ENCODE data around the gene SLCO1B1. TPM values are rescaled to one million over a fixed set of nuclear protein-coding genes. Genes with fewer than 3 reads are reported as not detected.
A peak's percentile ranks its signal among the peaks of the same experiment; 100 is the strongest.
"Not testable (repeated sequence)": the region's sequence is repeated elsewhere in the genome, so short reads cannot be mapped to it uniquely, and the experiment has no call there.

Gene SLCO1B1, protein sequence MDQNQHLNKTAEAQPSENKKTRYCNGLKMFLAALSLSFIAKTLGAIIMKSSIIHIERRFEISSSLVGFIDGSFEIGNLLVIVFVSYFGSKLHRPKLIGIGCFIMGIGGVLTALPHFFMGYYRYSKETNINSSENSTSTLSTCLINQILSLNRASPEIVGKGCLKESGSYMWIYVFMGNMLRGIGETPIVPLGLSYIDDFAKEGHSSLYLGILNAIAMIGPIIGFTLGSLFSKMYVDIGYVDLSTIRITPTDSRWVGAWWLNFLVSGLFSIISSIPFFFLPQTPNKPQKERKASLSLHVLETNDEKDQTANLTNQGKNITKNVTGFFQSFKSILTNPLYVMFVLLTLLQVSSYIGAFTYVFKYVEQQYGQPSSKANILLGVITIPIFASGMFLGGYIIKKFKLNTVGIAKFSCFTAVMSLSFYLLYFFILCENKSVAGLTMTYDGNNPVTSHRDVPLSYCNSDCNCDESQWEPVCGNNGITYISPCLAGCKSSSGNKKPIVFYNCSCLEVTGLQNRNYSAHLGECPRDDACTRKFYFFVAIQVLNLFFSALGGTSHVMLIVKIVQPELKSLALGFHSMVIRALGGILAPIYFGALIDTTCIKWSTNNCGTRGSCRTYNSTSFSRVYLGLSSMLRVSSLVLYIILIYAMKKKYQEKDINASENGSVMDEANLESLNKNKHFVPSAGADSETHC
- total RNA-seq (2021; ENCODE audit: unreplicated experiment) (0.32 TPM), Bru-seq, nascent RNA (percentile 22 among the genes with signal in this experiment), BruChase-seq, experiment 1, labeled RNA remaining after a 6-hour chase (percentile 18 among the genes with signal in this experiment), BruChase-seq, experiment 2, labeled RNA remaining after a 2-hour chase (percentile 24 among the genes with signal in this experiment)
- polyA plus RNA-seq (2012): 0.02 and 0.03 TPM in 2 replicates
- long read RNA-seq: 0 reads

DNA sequence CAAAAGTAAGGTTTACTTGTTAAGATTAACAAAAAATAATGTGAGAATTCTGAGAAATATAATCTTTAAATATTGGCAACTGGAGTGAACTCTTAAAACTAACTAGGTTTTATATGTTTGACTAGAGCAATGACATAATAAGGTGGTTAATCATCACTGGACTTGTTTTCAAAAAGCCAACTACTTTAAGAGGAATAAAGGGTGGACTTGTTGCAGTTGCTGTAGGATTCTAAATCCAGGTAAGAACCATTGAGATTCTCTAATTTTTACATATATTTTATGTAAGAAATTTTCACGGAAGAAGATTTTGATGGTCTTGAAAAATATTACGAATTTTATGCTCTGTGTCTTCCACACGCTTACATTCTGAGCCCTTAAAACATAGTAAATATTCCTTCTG lies at the start of gene SLCO1B1:
Gene SLCO1B1 (plus strand): TSS at position 197 of the 400 bp plus-strand sequence. CDS start 10,381 bp downstream, outside the sequence.
- BruUV-seq (replicated peaks): no TSS peak
- RAD21 ChIA-PET (ENCODE audit: low non-redundant PET in 1 of 2, low total read pairs in 2 of 2, uncharacterized antibody in 2 of 2, unreplicated experiment in 2 of 2): no interaction called here
- ATAC-seq: no peak

DNA sequence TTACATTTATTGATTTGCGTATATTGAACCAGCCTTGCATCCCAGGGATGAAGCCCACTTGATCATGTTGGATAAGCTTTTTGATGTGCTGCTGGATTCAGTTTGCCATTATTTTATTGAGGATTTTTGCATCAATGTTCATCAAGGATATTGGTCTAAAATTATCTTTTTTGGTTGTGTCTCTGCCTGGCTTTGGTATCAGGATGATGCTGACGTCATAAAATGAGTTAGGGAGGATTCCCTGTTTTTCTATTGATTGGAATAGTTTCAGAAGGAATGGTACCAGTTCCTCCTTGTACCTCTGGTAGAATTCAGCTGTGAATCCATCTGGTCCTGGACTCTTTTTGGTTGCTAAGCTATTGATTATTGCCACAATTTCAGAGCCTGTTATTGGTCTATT lies 46.2 kb upstream of the SLCO1B1 start:
- RAD21 ChIA-PET (ENCODE audit: low non-redundant PET in 1 of 2, low total read pairs in 2 of 2, uncharacterized antibody in 2 of 2, unreplicated experiment in 2 of 2); H3K36me3 ChIP-seq (ENCODE audit: control insufficient read depth in 1 of 2, insufficient read depth in 2 of 2, low read length in 2 of 2); H3K4me1 ChIP-seq (ENCODE audit: control insufficient read depth in 1 of 2, insufficient read depth in 2 of 2, low read length in 2 of 2); POLR2A ChIA-PET; H3K27ac ChIP-seq (ENCODE audit: low read depth, low read length); H3K9me2 ChIP-seq (ENCODE audit: insufficient read depth); intact Hi-C loops (cut with micrococcal nuclease); BruUV-seq (replicated peaks); H3K4me2 ChIP-seq (ENCODE audit: low read length); H3K9ac ChIP-seq (ENCODE audit: low read length); DNase-seq (ENCODE audit: low read depth, low spot score); H2AFZ ChIP-seq (ENCODE audit: low read depth, low read length, poor library complexity, severe bottlenecking); H3K27me3 ChIP-seq (ENCODE audit: insufficient read depth, low read length); H3K4me3 ChIP-seq (replicated peaks in 1 of 2; ENCODE audit: low read depth in 1 of 2, low read length in 2 of 2); H3K9me3 ChIP-seq (ENCODE audit: control insufficient read depth in 1 of 2, insufficient read depth in 1 of 2, low read depth in 1 of 2, low read length in 2 of 2); H4K20me1 ChIP-seq (ENCODE audit: insufficient read depth); CTCF ChIA-PET; H3K79me2 ChIP-seq (ENCODE audit: insufficient read depth, low read length); ATAC-seq: not testable (repeated sequence)

More for the DNA sequence above, at the start of gene SLCO1B1:
- H3K9me2 ChIP-seq (ENCODE audit: insufficient read depth): no peaks in the 10 kb centered on the region
- H4K20me1 ChIP-seq (ENCODE audit: insufficient read depth): no peaks in the 10 kb centered on the region
- no peaks in the 10 kb centered on the region for H3K27me3 ChIP-seq (ENCODE audit: insufficient read depth, low read length)
- H2AFZ ChIP-seq (ENCODE audit: low read depth, low read length, poor library complexity, severe bottlenecking): no peak within 1 kb of the TSS
- H3K9me3 ChIP-seq (ENCODE audit: control insufficient read depth in 1 of 2, insufficient read depth in 1 of 2, low read depth in 1 of 2, low read length in 2 of 2): no peaks in the 10 kb centered on the region
- H3K4me2 ChIP-seq (ENCODE audit: low read length): no peak within 1 kb of the TSS
- no peak within 1 kb of the TSS for H3K9ac ChIP-seq (ENCODE audit: low read length)
- DNase-seq (ENCODE audit: low read depth, low spot score): no peak
- ChIA-PET CTCF (no interaction called here), POLR2A (no interaction called here)
- H3K4me3 ChIP-seq (replicated peaks in 1 of 2; ENCODE audit: low read depth in 1 of 2, low read length in 2 of 2): no peak within 1 kb of the TSS
- H3K36me3 ChIP-seq (ENCODE audit: control insufficient read depth in 1 of 2, insufficient read depth in 2 of 2, low read length in 2 of 2): no peaks in the 10 kb centered on the region
- intact Hi-C loops (cut with micrococcal nuclease): no loop called here
- no peaks in the 10 kb centered on the region for H3K79me2 ChIP-seq (ENCODE audit: insufficient read depth, low read length)
- no peaks in the 10 kb centered on the region for H3K4me1 ChIP-seq (ENCODE audit: control insufficient read depth in 1 of 2, insufficient read depth in 2 of 2, low read length in 2 of 2)
- no peak within 1 kb of the TSS for H3K27ac ChIP-seq (ENCODE audit: low read depth, low read length)
- TF ChIP-seq CBX3 (IDR thresholded peaks at IDR 0.05; ENCODE audit: low read depth) (no peak), TCF7L2 (IDR thresholded peaks at IDR 0.05; ENCODE audit: borderline replicate concordance, extremely low read depth, insufficient read depth, insufficient read length) (no peak), JUND (IDR thresholded peaks at IDR 0.05) (no peak), FOSL1 (IDR thresholded peaks at IDR 0.05; ENCODE audit: low read depth) (no peak), SP1 (IDR thresholded peaks at IDR 0.05; ENCODE audit: low read depth) (no peak), CEBPB (IDR thresholded peaks at IDR 0.05; ENCODE audit: low read depth) (no peak), EZH2phosphoT487 (IDR thresholded peaks at IDR 0.05; ENCODE audit: borderline replicate concordance) (no peak), ZNF274 (IDR thresholded peaks at IDR 0.05; ENCODE audit: low read depth, low read length) (no peak), ZFX (IDR thresholded peaks at IDR 0.05) (no peak), POLR2A (IDR thresholded peaks at IDR 0.05; ENCODE audit: borderline replicate concordance, extremely low read depth, insufficient read depth, insufficient read length) (no peak), EGR1 (IDR thresholded peaks at IDR 0.05; ENCODE audit: low read depth) (no peak), SIN3A (IDR thresholded peaks at IDR 0.05; ENCODE audit: low read depth) (no peak)
- TF ChIP-seq, protein P1, sequence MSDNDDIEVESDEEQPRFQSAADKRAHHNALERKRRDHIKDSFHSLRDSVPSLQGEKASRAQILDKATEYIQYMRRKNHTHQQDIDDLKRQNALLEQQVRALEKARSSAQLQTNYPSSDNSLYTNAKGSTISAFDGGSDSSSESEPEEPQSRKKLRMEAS (IDR thresholded peaks at IDR 0.05): no peak
- TF ChIP-seq, protein P2, sequence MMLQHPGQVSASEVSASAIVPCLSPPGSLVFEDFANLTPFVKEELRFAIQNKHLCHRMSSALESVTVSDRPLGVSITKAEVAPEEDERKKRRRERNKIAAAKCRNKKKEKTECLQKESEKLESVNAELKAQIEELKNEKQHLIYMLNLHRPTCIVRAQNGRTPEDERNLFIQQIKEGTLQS (IDR thresholded peaks at IDR 0.05): no peak
- TF ChIP-seq, protein P3, sequence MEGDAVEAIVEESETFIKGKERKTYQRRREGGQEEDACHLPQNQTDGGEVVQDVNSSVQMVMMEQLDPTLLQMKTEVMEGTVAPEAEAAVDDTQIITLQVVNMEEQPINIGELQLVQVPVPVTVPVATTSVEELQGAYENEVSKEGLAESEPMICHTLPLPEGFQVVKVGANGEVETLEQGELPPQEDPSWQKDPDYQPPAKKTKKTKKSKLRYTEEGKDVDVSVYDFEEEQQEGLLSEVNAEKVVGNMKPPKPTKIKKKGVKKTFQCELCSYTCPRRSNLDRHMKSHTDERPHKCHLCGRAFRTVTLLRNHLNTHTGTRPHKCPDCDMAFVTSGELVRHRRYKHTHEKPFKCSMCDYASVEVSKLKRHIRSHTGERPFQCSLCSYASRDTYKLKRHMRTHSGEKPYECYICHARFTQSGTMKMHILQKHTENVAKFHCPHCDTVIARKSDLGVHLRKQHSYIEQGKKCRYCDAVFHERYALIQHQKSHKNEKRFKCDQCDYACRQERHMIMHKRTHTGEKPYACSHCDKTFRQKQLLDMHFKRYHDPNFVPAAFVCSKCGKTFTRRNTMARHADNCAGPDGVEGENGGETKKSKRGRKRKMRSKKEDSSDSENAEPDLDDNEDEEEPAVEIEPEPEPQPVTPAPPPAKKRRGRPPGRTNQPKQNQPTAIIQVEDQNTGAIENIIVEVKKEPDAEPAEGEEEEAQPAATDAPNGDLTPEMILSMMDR (IDR thresholded peaks at IDR 0.05 in 2 of 3, conservative IDR thresholded peaks at IDR 0.05 in 1 of 3; ENCODE audit: borderline replicate concordance in 1 of 3, insufficient read depth in 1 of 3, low read depth in 2 of 3, low read length in 2 of 3): no peak
